GM11168 (cell line): Measurements from ENCODE around the gene OR2T5.
"Not testable (repeated sequence)": the region's sequence is repeated elsewhere in the genome, so short reads cannot be mapped to it uniquely, and the experiment has no call there.

Experiments
- in situ Hi-C: fragments of 300-500 bp; cut with MboI; formaldehyde crosslinking; loops from one replicate; pipeline ENCODE4 v1.12.0; 2022; ENCODE audit warnings: low sequenced_read_pairs; ENCODE audit not compliant: unreplicated experiment

Gene OR2T5, protein sequence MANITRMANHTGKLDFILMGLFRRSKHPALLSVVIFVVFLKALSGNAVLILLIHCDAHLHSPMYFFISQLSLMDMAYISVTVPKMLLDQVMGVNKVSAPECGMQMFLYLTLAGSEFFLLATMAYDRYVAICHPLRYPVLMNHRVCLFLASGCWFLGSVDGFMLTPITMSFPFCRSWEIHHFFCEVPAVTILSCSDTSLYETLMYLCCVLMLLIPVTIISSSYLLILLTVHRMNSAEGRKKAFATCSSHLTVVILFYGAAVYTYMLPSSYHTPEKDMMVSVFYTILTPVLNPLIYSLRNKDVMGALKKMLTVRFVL

DNA sequence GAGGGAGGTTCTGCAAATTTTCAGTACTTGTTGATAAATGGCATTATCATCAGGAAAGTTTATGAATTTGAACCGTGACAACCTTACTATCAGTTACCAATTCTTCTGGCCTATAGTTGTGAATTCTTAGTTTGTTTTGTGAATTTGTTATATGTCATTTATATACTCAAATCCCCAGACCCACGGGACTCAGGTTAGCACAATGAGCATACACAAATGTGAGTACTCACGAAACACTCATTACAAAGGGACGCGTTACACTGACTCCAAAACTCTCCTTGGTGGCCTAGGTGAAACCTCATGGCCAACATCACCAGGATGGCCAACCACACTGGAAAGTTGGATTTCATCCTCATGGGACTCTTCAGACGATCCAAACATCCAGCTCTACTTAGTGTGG is at the start of gene OR2T5:
Gene OR2T5 (plus strand): TSS at position 301 of the 400 bp plus-strand sequence. CDS start 0 bp downstream, at position 301.
- in situ Hi-C loops = not testable (repeated sequence)

DNA sequence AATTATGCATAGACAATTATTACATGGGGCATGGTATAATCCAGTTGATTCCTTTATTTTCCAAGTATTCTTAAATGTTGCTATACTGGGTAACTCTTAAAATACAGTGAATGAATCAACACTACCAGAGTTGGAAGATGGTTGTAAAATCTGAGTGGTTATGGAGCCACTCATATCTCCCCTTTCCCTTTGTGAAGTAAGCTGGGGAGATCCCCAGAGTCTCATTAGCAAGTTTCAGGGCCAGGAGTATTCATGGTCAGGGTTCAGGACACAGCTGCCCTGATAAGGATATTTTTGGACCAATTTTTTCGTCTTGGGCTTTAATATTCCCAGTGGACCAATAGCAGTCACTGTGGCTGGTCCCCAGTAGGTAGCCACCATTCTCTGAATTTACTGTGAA is 49.7 kb upstream of the OR2T5 start:
- in situ Hi-C loops = not testable (repeated sequence)

DNA sequence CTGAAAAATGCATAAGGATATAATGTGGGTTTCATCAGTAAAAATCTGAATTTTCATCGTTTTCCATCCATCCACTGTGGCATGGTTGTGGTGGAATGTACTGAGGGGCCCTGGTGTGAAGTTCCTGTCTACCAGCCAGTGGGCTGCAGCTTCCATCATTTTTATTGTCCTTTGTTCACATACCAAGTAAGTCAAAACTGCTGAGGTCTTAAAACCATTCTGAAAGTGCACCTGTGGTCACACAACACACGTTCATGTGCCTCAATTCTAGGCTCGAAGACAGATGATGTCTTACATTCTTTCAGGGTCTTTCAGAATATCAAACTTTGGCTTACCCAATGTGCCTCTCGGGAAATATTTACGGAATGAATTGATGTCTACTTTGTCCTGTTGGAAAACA is 49.1 kb upstream of the OR2T5 start:
- in situ Hi-C loops = not testable (repeated sequence)

DNA sequence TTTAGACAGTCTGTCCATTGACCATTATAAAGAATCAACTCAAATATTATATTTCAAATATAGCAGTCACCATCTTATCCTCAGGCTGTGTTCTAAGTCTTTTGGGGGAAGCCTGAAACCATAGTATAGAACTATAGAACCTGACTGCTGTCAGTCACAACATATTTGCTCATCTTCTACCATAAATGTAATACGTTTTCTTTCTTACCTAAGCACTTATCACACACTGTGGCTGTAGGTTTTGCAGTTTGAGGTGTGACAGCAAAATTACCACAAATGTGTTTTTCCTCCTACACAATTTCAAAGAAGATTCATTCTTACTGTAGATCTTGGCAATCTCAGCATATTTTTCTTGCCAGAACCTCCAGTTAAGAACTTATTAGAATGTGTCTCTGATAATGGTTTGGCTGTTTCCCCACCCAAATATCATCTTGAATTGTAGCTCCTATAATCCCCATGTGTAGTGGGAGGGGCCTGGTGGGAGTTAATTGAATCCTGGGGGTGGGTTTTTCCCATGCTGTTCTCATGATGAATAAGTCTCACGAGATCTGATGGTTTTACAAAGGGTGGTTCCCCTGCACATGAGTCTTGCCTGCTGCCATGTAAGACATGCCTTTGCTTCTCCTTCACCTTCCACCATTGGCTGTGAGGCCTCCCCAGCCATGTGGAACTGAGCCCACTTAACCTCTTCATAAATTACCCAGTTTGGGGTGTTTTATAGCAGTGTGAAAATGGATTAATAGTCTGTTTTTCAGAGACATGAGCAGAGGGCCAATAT is 45.7 kb upstream of the OR2T5 start:
- in situ Hi-C loops = loop anchor here (5.0 kb wide), 1 partner anchor 210 kb away; no protein-coding TSS in a partner anchor

DNA sequence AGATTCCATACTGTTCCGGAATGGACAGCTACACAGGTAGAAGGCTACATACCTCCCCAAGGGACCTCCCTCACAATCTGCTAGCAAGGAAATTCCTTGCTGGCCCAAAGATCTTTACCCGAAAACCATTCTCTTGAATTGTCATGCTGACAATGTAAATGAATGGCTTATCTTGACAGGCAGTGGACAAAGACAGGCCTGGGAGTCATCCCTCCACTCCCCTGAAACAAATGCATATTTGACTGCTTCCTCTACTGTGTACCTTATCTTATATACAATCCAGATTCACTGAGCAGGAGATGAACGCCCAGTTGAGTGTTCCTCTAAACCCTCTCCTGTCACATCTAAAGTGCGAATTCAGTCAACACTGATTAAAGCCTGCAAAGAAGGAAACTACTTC is 43.8 kb upstream of the OR2T5 start:
- in situ Hi-C loops = loop anchor here (5.0 kb wide), 1 partner anchor 208 kb away; no protein-coding TSS in a partner anchor

DNA sequence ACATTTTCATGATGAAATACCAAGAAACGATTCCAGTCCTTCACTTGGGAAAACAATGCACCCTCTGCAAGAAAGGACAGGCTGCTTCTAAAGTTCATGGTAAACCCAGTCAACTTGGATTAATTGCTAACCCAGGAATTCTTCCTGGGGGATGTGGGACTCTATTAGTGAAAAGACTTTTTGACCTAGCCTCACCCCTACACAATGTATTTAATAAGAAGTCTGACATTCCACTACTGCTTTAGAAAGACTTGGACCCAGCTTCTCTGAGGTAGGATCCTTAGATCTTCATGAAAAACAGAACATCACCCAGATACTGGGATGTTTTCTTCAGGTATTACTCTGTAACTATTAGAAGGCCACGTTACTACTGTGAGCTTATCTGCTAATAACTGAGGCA is 43.0 kb upstream of the OR2T5 start, which contains the start of gene OR2T2:
Gene OR2T2 (plus strand): TSS at position 239 of the 400 bp plus-strand sequence. CDS start 7,161 bp downstream, outside the sequence.
- in situ Hi-C loops = not testable (repeated sequence)

DNA sequence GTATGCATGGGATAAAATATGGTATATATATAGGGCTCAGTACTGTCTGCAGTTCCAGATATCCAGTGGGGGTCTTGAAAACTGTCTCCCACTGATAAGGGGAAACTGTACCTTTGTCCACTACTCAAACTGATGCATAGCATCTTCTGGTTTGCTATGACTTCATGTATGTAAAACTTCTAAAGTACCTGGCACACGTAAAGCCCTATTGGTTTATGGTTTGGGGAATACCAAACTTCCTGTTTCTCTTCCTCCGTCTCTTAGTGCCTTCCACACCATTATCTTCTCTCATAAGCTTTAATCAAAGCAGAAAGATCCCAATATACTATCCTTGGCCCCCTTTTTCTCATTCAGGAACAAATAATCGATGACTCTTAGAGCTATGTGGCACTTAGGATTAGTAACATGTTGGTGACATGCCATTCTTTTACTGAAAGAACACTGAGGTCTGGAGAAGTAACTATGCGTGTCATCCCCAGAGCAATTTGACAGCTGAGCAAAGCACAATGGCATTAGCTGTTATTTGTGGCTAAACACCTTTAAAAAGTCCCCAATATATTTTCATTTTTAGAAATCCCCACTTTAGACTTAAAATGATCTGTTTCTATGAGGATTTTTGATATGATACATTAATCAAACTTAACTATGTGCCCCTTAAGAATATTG is 39.8 kb upstream of the OR2T5 start:
- in situ Hi-C loops = not testable (repeated sequence)

DNA sequence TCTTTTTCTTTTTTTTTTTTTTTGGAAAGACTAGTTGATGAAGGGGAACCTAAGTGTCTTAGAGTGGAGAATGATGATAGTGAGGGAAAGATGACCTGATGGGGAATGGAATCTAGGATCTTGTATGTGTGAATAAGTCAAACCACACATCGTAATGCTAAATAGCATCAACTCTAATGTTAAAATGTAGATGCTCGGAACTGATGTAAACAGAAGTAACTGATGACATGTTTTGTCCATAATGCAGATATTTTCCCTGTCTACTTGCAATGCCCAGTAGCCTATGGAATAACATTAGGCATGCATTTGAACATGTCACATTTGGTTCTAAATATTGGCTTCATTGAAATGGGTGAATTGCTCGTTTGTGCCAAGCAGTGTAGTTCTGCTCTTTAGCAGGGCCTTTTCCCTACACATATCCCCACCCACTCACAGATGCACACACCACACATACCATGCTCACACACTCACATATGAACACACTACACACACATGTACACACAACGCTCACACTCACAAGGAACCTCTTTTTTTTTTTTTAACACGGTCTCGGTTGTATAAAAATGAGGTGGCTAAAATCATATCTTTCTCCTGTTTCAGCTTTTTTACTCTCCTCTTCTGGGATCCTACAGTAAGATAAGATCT is 38.4 kb upstream of the OR2T5 start:
- in situ Hi-C loops = not testable (repeated sequence)

DNA sequence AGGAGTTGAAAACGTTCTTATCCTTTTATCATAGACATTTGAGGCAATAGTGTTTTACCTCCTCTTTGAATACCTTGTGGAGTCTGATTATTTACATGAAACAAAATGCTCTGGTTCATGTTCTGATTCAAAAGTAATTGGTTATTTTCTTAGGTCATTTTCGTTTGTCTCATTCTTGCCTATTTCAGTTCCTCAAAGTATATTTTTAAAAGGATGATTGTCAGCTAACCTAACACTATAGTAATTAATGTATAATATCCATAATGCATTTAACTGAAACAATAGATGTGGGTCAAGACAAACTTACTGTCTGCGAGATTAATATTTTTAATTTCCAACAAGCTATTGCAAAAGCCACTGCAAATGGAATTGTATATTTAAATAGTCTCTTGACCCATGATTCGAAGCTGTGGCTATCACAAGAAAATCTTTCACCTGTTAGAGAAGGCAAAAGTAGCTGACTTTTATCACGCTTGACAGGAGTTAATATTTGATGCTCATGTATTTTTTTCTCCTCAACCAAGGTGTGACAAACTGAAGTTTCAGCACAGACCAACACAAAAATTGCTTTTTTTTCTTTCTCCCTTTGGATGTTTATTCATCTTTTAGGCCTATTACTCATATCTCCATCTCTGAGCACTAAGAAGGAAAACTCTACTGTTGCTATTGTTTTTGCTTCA is 37.8 kb upstream of the OR2T5 start:
- in situ Hi-C loops = not testable (repeated sequence)

DNA sequence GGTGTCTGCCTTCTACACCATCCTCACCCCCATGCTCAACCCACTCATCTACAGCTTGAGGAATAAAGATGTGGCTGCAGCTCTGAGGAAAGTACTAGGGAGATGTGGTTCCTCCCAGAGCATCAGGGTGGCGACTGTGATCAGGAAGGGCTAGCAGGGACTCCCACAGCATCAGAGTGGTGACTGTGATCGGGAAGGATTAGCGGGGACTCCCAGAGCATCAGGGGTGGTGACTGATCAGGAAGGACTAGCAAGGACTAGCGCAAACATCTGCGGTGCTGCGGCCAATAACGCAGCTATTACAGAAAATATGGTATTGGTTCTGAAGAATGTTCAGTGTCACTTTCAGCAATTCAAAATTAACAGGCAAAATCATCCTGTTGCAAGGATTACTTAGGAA is 34.8 kb upstream of the OR2T5 start:
- in situ Hi-C loops = not testable (repeated sequence)

DNA sequence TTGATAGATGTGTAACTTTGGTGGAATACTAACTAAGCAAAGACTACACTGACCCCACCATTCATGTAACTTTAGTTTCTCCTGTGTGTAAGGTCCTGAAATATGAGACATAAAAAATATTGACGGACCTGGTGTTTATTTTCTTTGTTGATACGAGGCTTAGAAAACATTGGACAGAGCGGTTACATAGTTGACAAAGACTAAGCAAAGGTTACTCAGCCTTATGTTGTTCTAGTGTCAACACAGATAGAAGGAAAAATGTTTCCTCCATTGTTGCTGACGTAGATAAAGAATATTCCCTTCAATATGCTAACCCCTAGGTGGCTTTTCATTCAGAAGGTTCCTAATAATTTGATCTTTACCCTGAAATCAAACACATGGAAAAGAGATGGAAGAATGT is 33.3 kb upstream of the OR2T5 start:
- in situ Hi-C loops = not testable (repeated sequence)

DNA sequence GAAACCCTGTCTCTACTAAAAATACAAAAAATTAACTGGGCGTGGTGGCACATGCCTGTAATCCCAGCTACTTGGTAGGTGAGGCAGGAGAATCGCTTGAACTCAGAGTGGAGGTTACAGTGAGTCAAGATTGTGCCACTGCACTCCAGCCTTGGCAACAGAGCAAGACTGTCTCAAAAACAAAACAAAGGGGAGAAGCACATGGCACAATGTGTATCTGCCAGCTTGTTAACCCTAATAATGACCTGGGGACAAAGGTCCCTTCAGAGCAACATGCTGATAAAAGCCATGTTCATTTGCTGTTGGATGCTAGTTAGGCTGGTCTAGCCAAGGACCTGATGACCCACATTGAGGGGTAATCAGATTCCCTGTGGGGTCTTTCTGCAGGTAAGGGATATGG is 31.8 kb upstream of the OR2T5 start:
- in situ Hi-C loops = not testable (repeated sequence)

DNA sequence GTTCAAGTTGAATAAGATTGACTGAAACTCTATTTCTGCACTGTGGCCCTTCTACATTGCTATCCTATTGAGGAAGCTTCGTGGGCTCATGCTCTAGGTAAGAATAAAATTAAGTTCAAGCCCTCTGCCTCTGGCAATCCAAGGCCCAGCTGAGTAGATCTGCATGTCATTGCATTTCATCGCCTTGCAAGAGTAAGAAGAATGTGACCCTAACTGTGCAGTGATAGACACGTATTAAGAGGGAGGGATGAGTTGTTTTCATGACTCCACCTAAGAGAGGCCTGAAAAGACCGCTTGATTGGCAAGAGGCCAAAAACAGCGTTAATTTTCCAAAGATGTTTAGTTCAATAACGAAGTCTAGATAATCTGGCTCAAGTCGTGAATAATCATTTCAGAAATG is 29.3 kb upstream of the OR2T5 start:
- in situ Hi-C loops = not testable (repeated sequence)

DNA sequence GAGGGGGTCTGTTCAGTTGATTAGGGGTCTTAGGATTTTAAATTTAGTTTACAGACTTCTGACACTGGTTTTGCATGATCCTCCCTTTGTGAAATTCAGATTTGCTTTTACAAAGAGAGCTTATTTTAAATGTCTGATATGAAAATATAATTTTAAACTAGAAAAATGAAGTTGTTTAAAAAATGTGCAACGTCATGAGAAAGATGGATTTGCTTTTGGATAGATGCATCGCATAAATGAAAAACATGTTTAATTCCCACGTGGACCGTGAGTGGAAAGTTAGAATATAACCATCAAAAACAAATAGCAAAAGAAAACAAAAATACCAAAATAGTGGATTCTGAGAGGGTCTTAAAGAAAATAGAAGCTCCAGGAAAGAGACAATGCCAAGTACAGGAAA is 17.2 kb upstream of the OR2T5 start:
- in situ Hi-C loops = no loop called here

DNA sequence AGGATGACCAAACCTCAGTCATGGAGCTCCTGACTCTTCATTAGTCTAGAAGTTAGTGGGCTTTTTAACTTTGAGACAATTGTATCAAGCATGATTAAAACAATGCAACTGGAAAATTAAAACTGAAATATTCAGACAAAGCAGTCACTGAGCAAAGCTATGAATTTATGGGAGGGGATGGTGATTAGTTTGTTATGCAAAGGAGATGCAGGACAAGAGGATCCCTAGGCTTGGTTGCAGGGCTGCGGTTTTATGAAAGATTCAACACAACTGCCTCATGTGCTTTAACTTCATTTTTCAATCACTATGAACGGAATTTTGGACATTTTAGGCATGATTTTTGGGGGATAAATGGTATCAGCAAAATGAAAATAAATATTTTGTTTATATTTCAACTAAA is 16.3 kb upstream of the OR2T5 start:
- in situ Hi-C loops = not testable (repeated sequence)

DNA sequence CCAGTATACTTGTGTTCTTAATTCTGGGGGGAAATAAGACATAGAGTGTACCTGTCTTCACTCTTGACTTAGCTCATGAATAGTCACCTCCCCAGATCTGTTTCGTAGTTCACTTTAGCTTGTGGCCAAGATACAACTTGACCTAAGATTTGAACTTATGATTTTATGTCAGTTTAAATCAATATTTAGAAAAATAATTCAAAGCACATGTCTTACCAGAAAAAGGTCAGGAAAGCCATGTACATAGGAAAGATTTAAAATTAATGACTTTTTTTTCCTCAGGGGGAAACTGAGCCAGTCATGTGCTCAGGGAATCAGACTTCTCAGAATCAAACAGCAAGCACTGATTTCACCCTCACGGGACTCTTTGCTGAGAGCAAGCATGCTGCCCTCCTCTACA is 15.3 kb upstream of the OR2T5 start, which contains the start of gene OR2T3:
Gene OR2T3 (plus strand): TSS at position 301 of the 400 bp plus-strand sequence. CDS start 0 bp downstream, at position 301.
- in situ Hi-C loops = not testable (repeated sequence)

DNA sequence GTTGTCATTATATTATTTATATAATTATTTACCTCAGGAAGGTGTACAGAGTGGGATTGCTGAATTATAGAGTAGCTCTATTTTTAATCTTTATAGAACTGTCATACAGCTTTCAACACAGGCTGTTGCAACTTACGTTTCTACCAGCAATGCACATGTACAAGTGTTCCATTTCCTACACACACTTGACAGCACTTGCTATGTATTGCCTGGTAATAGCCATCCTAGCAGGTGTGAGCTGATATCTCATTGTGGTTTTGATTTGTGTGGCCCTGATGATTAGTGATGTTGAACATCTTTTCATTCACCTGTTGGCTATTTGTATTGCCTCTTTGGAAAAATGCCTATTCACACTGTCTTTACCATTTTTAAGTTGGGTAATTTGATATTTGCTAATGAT is 12.7 kb upstream of the OR2T5 start:
- in situ Hi-C loops = loop anchor here (5.0 kb wide), 1 partner anchor 97 kb away; the partner anchor contains the start of gene OR2T34

DNA sequence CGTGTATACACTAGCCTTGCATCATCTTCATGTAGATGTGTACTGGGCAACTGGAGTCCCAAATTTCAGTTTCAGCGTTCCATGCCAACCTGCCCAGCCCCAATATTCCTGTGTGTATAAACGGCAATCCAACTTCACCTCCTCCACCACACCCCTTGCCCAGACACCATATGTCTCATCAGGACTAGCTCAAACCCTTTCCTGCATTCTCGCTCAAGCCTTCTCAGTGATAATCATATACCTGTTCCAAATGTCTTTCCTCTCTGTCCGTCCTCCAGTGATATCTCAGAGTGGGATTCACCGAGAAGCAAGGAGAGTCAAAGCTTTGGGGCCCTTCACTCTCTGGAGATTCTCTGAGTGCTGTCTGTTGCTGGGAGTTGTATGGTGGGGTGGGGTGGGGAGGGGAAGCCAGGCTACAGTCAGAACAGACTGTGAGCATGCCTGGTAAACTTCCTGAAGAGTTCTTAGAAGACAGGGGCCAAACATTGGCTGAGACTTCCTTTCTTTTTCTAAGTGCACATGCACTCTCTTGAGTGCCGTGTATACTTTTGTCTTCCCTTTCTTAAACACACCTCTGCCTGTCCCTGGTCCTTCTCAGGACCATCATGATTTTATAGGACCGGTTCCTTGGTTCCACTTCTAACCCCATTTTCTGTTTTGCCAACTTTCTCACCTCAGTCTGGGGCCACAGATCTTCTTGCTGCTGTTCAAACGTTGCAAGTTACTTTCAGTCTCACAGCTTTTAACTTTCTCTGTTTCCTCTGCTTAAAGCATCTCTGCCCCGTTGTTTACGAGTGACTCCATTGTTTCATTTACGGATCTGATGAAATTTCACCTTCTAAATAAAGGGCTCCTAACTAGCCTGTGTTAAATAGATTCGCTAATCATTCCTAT is 6.5 kb upstream of the OR2T5 start:
- in situ Hi-C loops = not testable (repeated sequence)

DNA sequence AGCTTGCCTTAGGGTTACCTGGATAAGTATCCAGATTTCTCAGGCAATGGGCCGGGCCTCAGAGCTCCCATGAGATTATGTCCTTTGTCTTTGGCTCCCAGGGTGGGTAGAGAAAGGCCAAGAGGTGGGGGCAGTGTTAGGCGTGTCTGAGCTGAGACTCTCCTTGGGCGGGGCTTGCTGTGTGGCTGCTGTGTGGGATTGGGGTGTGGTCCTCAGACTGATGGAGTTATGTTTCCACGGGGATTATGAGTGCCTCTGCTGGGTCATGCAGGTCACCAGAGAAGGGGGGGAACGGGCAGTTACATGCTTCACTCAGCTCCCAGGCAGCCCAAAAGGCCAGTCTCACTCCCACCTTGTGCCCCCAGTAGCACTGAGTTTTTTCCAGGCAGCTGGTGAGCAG is 8.3 kb downstream of the OR2T5 start:
- in situ Hi-C loops = not testable (repeated sequence)
